ENCODE measurements around the gene EFCAB8.

EFCAB8 gene

GRCh38 chr20:32819992-32820697 lies 38.6 kb upstream of the EFCAB8 start:
- no peaks in the 10 kb centered on the region for H3K36me3 ChIP-seq (ENCODE audit: control insufficient read depth, insufficient read depth, low read length)
- H2AFZ ChIP-seq, result peak overlapping the region; percentile 61
- no peak for TF ChIP-seq CTCF (IDR thresholded peaks at IDR 0.05)
- peak overlapping the region; percentile 84 for H3K27ac ChIP-seq
- peaks cover 2% of the 10 kb centered on the region for H3K79me2 ChIP-seq
- H3K9me3 ChIP-seq (ENCODE audit: control insufficient read depth, low read length), result no peaks in the 10 kb centered on the region
- peak overlapping the region; percentile 70 for H3K4me2 ChIP-seq (ENCODE audit: low read length)
- H3K27me3 ChIP-seq (ENCODE audit: control insufficient read depth, insufficient read depth, low read length), result no peaks in the 10 kb centered on the region
- H3K9ac ChIP-seq, result peak overlapping the region; percentile 41
- H3K4me1 ChIP-seq, result peaks cover 6% of the 10 kb centered on the region
- H3K4me3 ChIP-seq (ENCODE audit: low read depth, low read length), result peak overlapping the region; percentile 76

DNA sequence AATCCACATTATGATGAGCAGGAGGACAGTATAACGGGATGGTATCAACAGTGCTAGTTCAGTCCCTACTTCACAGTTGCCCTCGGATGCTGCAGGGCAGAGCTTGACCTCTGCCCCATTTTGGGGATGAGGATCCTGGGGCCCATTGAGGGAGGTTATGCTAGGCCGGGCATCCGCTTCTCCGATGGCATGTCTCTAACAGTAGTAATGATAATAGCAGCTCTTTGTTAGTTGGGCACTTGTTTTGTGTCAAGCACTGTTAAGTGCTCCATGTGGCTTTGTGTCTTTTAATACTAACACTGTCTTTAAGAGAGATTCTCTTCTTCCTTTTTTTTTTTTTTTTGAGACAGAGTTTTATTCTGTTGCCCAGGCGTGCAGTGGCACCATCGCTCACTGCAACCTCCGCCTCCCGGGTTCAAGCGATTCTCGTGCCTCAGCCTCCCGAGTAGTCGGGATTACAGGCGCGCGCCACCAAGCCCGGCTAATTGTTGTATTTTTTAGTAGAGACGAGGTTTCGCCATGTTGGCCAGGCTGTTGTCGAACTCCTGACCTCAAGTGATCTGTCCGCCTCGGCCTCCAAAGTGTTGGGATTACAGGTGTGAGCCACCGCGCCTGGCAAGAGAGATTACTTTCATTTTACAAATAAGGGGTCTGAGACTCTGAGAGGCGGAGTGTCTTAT lies 37.9 kb upstream of the EFCAB8 start:
- H3K4me1 ChIP-seq, result peaks cover 6% of the 10 kb centered on the region
- H3K4me3 ChIP-seq (ENCODE audit: low read depth, low read length), result peak overlapping the region; percentile 76
- no peak overlapping the region for H3K9ac ChIP-seq
- no peak for TF ChIP-seq CTCF (IDR thresholded peaks at IDR 0.05)
- peak overlapping the region; percentile 61 for H2AFZ ChIP-seq
- H3K79me2 ChIP-seq, result peaks cover 2% of the 10 kb centered on the region
- no peaks in the 10 kb centered on the region for H3K9me3 ChIP-seq (ENCODE audit: control insufficient read depth, low read length)
- H3K27me3 ChIP-seq (ENCODE audit: control insufficient read depth, insufficient read depth, low read length), result no peaks in the 10 kb centered on the region
- H3K4me2 ChIP-seq (ENCODE audit: low read length), result peak overlapping the region; percentile 70
- no peaks in the 10 kb centered on the region for H3K36me3 ChIP-seq (ENCODE audit: control insufficient read depth, insufficient read depth, low read length)
- peak overlapping the region; percentile 84 for H3K27ac ChIP-seq

- H3K36me3 ChIP-seq (ENCODE audit: control insufficient read depth, insufficient read depth, low read length), result no peaks in the 10 kb centered on the region
- no peak overlapping the region for H3K9ac ChIP-seq
- no peaks in the 10 kb centered on the region for H3K27me3 ChIP-seq (ENCODE audit: control insufficient read depth, insufficient read depth, low read length)
- H2AFZ ChIP-seq, result no peak overlapping the region
- no peak overlapping the region for H3K4me3 ChIP-seq (ENCODE audit: low read depth, low read length)
- H3K4me1 ChIP-seq, result peaks cover 6% of the 10 kb centered on the region
- TF ChIP-seq CTCF (IDR thresholded peaks at IDR 0.05), result no peak
- H3K9me3 ChIP-seq (ENCODE audit: control insufficient read depth, low read length), result no peaks in the 10 kb centered on the region
- H3K4me2 ChIP-seq (ENCODE audit: low read length), result no peak overlapping the region
- H3K79me2 ChIP-seq, result peaks cover 6% of the 10 kb centered on the region
- no peak overlapping the region for H3K27ac ChIP-seq
Measured at GRCh38 chr20:32822225-32822624, 36.5 kb upstream of the EFCAB8 start.

- no peak for TF ChIP-seq CTCF (IDR thresholded peaks at IDR 0.05)
- Histone ChIP-seq H3K27me3 (ENCODE audit: control insufficient read depth, insufficient read depth, low read length) (no peaks in the 10 kb centered on the region), H3K79me2 (peaks cover 6% of the 10 kb centered on the region), H2AFZ (no peak overlapping the region), H3K9ac (no peak overlapping the region), H3K4me2 (ENCODE audit: low read length) (no peak overlapping the region), H3K27ac (no peak overlapping the region), H3K4me3 (ENCODE audit: low read depth, low read length) (no peak overlapping the region), H3K36me3 (ENCODE audit: control insufficient read depth, insufficient read depth, low read length) (no peaks in the 10 kb centered on the region), H3K9me3 (ENCODE audit: control insufficient read depth, low read length) (no peaks in the 10 kb centered on the region), H3K4me1 (peaks cover 6% of the 10 kb centered on the region)
Measured at GRCh38 chr20:32823078-32823477, 35.6 kb upstream of the EFCAB8 start.

Measured in parathyroid adenoma (tissue), 2 donors.